Neutrophil (primary cell): Measurements from ENCODE around the gene COLGALT1.

Experiments
- H3K27ac ChIP-seq: fragments of 200-600 bp; sonication (generic); 2 replicates; pipeline ENCODE4 v1.5.1; 2016; ENCODE audit warnings: mild to moderate bottlenecking, moderate library complexity
- H3K27me3 ChIP-seq: fragments of 200-600 bp; sonication (generic); 2 replicates; pipeline ENCODE4 v1.6.0; 2016; ENCODE audit warnings: mild to moderate bottlenecking
- H3K36me3 ChIP-seq: fragments of 200-600 bp; sonication (generic); 2 replicates; pipeline ENCODE4 v1.5.1; 2017
- H3K4me1 ChIP-seq, 2 experiments: fragments of 200-600 bp in 1 of 2; sonication (generic) in 1 of 2; 1 replicate in 1 of 2; 2 replicates in 1 of 2; pipeline versions ENCODE4 v1.5.1 to v1.6.1; 2013 to 2016; ENCODE audit warnings: low read depth in 1 of 2, low read length in 1 of 2, mild to moderate bottlenecking in 1 of 2, moderate library complexity in 1 of 2; ENCODE audit not compliant: control insufficient read depth in 1 of 2, insufficient read depth in 1 of 2
- H3K4me3 ChIP-seq, 2 experiments: fragments of 200-600 bp in 1 of 2; sonication (generic) in 1 of 2; 1 replicate in 1 of 2; 2 replicates in 1 of 2; pipeline ENCODE4 v1.5.1; 2013 to 2016; ENCODE audit warnings: low read depth in 1 of 2, low read length in 1 of 2, mild to moderate bottlenecking in 1 of 2, moderate library complexity in 1 of 2
- H3K9me3 ChIP-seq: fragments of 200-600 bp; sonication (generic); 2 replicates; pipeline ENCODE4 v1.5.1; 2016
- TF ChIP-seq, protein P1 (sequence below): fragments of 200-600 bp; sonication (generic); IDR thresholded peaks from 2 replicates; pipeline ENCODE4 v1.5.1; 2016; ENCODE audit warnings: antibody characterized with exemption

The COLGALT1 gene

DNA sequence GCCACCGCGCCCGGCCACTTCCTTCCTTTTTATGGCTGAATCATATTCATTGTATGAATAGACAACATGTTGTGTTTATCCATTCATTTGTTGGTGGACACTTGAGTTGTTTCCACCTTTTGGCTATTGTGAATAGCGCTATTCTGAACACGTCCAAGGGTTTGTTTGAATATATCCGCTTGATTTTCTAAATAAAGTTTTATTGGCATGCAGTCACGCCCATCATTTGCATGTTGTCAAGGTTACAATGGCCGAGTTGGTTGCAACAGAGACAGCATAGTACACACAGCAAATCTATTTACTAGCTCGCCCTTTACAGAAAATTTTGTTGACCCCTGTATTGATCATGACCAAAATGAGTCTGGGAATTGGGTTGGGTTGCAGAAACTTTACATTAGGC lies 43.5 kb downstream of the COLGALT1 start:
- Histone ChIP-seq H3K4me1 (no peaks in the 10 kb centered on the region), H3K9me3 (no peaks in the 10 kb centered on the region), H3K27me3 (peaks cover 46% of the 10 kb centered on the region), H3K27ac (no peak overlapping the region), H3K4me3 (no peak overlapping the region), H3K36me3 (no peaks in the 10 kb centered on the region)
- TF ChIP-seq, protein P1, sequence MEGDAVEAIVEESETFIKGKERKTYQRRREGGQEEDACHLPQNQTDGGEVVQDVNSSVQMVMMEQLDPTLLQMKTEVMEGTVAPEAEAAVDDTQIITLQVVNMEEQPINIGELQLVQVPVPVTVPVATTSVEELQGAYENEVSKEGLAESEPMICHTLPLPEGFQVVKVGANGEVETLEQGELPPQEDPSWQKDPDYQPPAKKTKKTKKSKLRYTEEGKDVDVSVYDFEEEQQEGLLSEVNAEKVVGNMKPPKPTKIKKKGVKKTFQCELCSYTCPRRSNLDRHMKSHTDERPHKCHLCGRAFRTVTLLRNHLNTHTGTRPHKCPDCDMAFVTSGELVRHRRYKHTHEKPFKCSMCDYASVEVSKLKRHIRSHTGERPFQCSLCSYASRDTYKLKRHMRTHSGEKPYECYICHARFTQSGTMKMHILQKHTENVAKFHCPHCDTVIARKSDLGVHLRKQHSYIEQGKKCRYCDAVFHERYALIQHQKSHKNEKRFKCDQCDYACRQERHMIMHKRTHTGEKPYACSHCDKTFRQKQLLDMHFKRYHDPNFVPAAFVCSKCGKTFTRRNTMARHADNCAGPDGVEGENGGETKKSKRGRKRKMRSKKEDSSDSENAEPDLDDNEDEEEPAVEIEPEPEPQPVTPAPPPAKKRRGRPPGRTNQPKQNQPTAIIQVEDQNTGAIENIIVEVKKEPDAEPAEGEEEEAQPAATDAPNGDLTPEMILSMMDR = no peak

DNA sequence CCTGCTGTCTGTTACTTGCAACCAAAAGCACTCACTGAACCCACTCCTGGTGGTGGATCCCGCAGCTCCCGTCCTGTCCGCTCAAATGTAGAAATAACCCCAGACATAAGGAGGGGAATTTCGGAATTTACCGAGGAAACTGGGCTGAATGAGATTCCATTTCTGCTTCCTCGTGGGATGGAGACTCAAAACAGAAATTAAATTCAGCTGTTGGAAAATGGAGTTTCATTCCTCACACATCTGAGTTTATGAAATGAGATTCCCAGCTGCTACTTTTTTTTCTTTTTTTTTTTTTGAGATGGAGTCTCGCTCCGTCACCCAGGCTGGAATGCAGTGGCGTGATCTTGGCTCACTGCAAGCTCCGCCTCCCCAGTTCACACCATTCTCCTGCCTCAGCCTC lies 44.3 kb downstream of the COLGALT1 start:
- no peak overlapping the region for H3K4me3 ChIP-seq
- no peaks in the 10 kb centered on the region for H3K4me1 ChIP-seq
- TF ChIP-seq, protein P1 = no peak
- H3K36me3 ChIP-seq = no peaks in the 10 kb centered on the region
- H3K27me3 ChIP-seq = peaks cover 48% of the 10 kb centered on the region
- no peak overlapping the region for H3K27ac ChIP-seq
- no peaks in the 10 kb centered on the region for H3K9me3 ChIP-seq

DNA sequence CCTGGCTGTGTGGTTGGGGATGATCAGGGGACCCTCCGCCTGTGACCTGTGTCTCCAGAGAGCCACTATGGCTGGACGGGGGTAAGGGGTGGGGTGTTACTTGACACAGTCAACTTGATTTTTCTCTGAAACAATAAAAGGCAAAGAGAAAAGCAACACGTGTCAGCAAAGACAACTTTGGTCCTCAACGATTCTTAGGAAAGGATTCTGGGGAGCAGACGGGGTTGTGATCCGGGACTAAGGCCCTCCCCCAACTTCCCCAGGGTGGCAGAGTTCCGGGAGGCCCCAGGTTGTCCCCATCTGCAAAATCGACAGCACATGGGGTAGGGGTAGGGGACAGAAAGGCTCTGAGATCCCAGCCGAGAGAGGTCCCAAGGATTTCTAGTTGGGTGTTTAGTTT lies 46.2 kb downstream of the COLGALT1 start:
- H3K4me1 ChIP-seq = peaks cover 8 to 11% of the 10 kb centered on the region in 2 experiments
- H3K27me3 ChIP-seq = peaks cover 56% of the 10 kb centered on the region
- H3K27ac ChIP-seq = no peak overlapping the region
- H3K9me3 ChIP-seq = no peaks in the 10 kb centered on the region
- TF ChIP-seq, protein P1 = no peak
- H3K36me3 ChIP-seq = no peaks in the 10 kb centered on the region
- no peak overlapping the region for H3K4me3 ChIP-seq

GRCh38 chr19:17602217-17602616 lies 46.8 kb downstream of the COLGALT1 start:
- Histone ChIP-seq H3K27me3 (peaks cover 56% of the 10 kb centered on the region), H3K4me1 (peaks cover 8 to 12% of the 10 kb centered on the region in 2 experiments), H3K4me3 (no peak overlapping the region), H3K36me3 (no peaks in the 10 kb centered on the region), H3K9me3 (no peaks in the 10 kb centered on the region), H3K27ac (no peak overlapping the region)
- TF ChIP-seq, protein P1 = no peak

DNA sequence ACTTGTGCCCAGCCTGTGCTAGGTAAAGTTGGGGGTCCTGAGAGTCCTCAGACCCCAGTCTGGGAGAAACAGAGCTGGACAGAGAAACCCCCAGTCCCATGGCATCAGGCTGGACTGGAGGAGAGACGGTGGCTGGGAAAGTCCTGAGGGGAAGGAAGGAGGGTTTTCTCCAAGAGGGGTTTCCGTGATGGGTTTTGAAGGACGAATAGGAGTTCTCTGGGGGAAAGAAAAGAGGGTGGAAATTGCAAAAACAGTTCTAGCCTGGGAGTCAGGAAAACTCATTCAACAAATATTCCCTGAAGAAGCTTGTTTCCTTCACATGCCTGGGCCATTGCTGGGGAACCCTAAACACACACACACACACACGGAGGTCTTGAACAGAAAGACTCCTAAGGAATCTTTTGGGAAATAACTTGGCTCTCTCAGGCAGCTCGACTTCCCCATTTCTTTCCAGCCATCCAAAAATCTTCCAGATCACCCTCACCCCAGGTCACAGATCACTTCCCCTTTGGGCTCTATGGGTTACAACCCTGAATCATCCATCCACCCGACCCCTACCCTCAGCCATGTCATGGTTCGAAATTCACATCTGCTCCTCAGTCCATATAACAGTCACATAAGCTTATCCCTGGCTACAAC lies 47.5 kb downstream of the COLGALT1 start:
- no peaks in the 10 kb centered on the region for H3K36me3 ChIP-seq
- peaks cover 8 to 12% of the 10 kb centered on the region in 2 experiments for H3K4me1 ChIP-seq
- TF ChIP-seq, protein P1 = no peak
- H3K9me3 ChIP-seq = no peaks in the 10 kb centered on the region
- H3K27ac ChIP-seq = no peak overlapping the region
- H3K27me3 ChIP-seq = peaks cover 56% of the 10 kb centered on the region
- no peak overlapping the region for H3K4me3 ChIP-seq
